A549 (cell line): ENCODE measurements around the gene MRPL40.

Source experiments
- CBX2 ChIP-seq: fragments of 200-600 bp; sonication (generic); IDR thresholded peaks from 2 replicates; pipeline ENCODE4 v1.6.1; 2016; ENCODE audit warnings: low read depth, mild to moderate bottlenecking, borderline replicate concordance
- FOSB ChIP-seq: fragments of 250-450 bp; sonication (Bioruptor Pico); IDR thresholded peaks from 2 replicates; pipeline ENCODE4 v1.5.0; 2020; ENCODE audit warnings: mild to moderate bottlenecking, moderate library complexity
- MAFK ChIP-seq: fragments of 450-650 bp; IDR thresholded peaks from 2 replicates; pipeline ENCODE4 v1.6.1; 2014; ENCODE audit not compliant: partially characterized antibody

DNA sequence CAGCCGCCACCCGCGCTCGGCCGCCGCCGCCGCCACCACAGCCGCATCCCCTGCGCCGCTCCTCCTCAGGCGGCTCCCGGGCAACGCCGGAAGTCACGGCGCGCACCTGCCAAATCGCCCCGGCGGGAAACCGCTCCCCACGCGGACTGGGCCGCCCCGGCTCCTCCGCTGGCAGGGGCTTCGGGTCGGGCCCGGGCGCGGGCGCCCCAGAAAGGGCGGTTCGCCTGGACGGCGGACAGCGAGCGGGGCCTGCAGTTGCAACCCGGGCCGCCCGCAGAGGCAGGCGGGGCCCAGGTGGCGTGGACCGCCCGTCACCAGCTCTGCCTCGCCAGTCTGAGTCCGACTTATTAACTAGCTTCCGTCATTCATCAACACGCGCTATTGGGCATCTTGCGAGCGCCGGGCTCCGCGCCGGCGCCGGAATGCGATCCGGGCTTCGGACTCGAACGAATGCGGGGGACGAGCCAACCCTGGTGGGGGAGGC lies 654 bp upstream of the MRPL40 start, which contains the start of gene HIRA:
- TF ChIP-seq MAFK, result no peak
- no peak for TF ChIP-seq CBX2
- no peak for TF ChIP-seq FOSB (CRISPR knock-in tag)
